Fibroblast of mammary gland (primary cell): ENCODE data around the gene RAB13.

ENCODE experiments used
- DNase-seq: peaks from one replicate; pipeline ENCODE4 v3.0.0-alpha.2; 2010; ENCODE audit warnings: low read depth
- H3K4me3 ChIP-seq: 2 replicates; pipeline ENCODE4 v1.5.1; 2011; ENCODE audit warnings: low read depth, mild to moderate bottlenecking, low read length, moderate library complexity; ENCODE audit not compliant: control insufficient read depth
- TF ChIP-seq, protein P1 (sequence below): conservative IDR thresholded peaks from 2 replicates; pipeline ENCODE4 v1.5.1; 2011; ENCODE audit warnings: low read depth, low read length, inconsistent platforms; ENCODE audit not compliant: control insufficient read depth, insufficient read depth

The RAB13 gene

GRCh38 chr1:153957744-153958110 lies 28.4 kb downstream of the RAB13 start:
- TF ChIP-seq, protein P1, sequence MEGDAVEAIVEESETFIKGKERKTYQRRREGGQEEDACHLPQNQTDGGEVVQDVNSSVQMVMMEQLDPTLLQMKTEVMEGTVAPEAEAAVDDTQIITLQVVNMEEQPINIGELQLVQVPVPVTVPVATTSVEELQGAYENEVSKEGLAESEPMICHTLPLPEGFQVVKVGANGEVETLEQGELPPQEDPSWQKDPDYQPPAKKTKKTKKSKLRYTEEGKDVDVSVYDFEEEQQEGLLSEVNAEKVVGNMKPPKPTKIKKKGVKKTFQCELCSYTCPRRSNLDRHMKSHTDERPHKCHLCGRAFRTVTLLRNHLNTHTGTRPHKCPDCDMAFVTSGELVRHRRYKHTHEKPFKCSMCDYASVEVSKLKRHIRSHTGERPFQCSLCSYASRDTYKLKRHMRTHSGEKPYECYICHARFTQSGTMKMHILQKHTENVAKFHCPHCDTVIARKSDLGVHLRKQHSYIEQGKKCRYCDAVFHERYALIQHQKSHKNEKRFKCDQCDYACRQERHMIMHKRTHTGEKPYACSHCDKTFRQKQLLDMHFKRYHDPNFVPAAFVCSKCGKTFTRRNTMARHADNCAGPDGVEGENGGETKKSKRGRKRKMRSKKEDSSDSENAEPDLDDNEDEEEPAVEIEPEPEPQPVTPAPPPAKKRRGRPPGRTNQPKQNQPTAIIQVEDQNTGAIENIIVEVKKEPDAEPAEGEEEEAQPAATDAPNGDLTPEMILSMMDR = no peak
- DNase-seq = no peak
- peak overlapping the region; percentile 90 for H3K4me3 ChIP-seq

DNA sequence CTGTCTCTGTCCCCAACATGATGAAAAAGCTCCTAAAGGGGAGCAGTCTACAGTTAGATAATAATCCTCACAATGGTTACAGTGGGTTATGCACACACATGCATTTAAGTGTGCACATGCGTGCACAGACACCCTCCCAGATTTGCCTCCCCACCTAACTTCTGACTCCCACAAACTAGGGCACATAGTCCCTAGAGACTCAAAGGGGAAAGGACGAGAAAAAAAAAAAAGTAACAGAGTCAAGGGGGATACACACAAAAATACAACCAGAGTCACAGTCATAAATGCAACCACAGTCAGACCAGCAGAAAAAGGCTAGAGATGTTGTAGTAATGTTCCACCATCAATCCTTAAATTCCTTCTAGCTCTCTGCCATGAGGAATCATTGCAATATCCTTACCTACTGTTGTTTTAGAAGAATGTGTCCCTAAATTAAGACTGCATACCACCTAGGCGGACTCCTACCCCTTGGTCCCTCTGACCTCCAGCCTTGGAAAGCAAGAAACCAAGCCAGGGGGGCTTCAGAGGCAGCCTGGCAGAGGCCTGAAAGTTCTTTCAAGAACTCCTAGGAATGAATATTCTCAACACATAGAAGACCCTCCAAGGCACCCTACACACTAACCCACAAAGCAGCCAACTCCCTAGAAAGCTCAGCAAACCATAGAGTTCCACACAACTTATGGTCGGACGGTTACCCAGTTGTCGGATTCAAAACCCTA lies 29.0 kb downstream of the RAB13 start:
- TF ChIP-seq, protein P1 = no peak
- DNase-seq = no peak
- H3K4me3 ChIP-seq = peak overlapping the region; percentile 90

GRCh38 chr1:153954826-153955225 lies 31.3 kb downstream of the RAB13 start:
- TF ChIP-seq, protein P1 = no peak
- DNase-seq = no peak
- no peak overlapping the region for H3K4me3 ChIP-seq

DNA sequence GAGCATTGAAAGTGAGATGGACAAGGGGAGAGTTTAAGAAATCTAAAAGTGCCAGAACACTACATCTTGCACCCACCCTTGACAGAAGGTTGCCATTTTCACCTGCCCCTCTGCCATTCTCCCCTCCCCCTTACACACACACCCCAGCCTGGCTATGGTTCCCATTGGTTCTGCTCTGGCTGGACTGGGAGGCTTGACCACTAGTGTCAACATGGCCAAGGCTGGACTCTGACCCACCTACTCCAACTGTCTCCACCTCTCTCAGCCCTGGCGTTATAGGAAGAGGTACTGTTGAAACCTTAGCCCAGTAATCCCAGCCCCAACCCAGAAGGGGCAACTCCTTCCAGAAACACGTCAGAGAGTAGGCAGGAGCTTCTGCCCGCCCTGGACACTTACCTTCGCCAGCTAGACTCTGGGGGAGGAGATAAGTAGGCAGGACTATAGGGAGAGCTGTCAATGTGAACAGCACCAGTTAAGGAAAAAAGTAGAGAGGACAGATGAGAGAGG lies 32.2 kb downstream of the RAB13 start:
- TF ChIP-seq, protein P1 = no peak

GRCh38 chr1:153951801-153952200 lies 34.3 kb downstream of the RAB13 start:
- no peak for DNase-seq
- TF ChIP-seq, protein P1 = no peak
- H3K4me3 ChIP-seq = no peak overlapping the region

More for the DNA sequence above, 32.2 kb downstream of the RAB13 start:
- H3K4me3 ChIP-seq = no peak overlapping the region
- no peak for DNase-seq

- no peak for DNase-seq
- H3K4me3 ChIP-seq = no peak overlapping the region
- TF ChIP-seq, protein P1 = no peak
These were observed 35.0 kb downstream of the RAB13 start for GRCh38 chr1:153951183-153951582.
